ENCODE measurements around the gene TBPL2. TPM values are rescaled to one million over a fixed set of nuclear protein-coding genes. Genes with fewer than 3 reads are reported as not detected.
A peak's percentile ranks its signal among the peaks of the same experiment; 100 is the strongest.

The TBPL2 gene
- total RNA-seq, 2 donors from 2014 or later = not detected

DNA sequence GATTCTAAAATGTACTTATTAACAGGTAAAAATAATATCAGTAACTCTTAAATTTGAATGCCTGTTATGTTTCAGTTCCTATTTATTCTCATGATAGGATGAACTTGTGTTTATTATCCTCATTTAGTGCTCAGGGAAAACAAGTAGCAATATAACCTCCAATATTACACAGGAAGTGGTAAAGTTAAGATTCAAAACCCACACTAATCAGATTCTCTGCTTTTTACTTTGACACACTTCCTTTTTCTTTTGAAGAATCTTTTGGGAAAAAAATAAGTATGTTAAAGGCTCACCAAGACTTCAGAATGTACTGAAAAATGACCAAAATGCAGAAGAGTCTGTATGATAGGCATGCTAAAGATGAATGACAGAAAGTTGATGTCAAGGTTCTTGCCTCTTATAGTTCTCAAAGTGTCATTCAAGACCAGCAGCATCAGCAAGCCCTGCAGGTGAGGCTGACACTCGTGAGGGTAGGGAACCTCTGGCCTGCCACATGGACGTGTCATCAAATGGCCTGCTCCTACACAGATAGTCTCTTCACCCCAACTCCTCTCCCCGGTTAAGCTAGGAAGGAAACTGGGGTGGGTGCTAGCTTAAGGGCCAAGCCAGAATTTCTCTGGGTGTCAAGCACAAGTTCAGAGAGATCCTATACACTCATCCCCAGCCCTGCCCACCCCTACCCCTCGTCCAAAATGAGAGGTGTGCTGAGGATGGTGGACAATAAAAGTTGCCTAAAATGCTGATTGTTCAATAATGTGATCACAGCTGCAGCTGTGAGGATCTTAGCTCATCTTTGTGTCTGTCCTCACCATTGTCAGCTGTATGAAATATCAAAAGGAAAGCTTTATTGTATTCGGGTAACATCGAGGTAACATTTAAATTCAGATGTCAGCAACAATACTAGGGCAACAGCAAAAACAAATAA lies 6.3 kb downstream of the TBPL2 start:
- intact Hi-C loops (cut with DNase I) = loop anchor here (5.0 kb wide), 2 partner anchors 222 to 1048 kb away; no protein-coding TSS in a partner anchor
- no peak for DNase-seq (ENCODE audit: low spot score)
- Histone ChIP-seq H3K27me3 (replicated peaks; ENCODE audit: insufficient read depth) (no peaks in the 10 kb centered on the region), H3K27ac (no peak overlapping the region), H3K9me3 (no peaks in the 10 kb centered on the region), H3K36me3 (no peaks in the 10 kb centered on the region), H3K4me3 (no peak overlapping the region), H3K4me1 (replicated peaks) (no peaks in the 10 kb centered on the region)
- TF ChIP-seq POLR2A (IDR thresholded peaks at IDR 0.05) (no peak), POLR2AphosphoS5 (IDR thresholded peaks at IDR 0.05) (no peak)
- TF ChIP-seq, protein P1, sequence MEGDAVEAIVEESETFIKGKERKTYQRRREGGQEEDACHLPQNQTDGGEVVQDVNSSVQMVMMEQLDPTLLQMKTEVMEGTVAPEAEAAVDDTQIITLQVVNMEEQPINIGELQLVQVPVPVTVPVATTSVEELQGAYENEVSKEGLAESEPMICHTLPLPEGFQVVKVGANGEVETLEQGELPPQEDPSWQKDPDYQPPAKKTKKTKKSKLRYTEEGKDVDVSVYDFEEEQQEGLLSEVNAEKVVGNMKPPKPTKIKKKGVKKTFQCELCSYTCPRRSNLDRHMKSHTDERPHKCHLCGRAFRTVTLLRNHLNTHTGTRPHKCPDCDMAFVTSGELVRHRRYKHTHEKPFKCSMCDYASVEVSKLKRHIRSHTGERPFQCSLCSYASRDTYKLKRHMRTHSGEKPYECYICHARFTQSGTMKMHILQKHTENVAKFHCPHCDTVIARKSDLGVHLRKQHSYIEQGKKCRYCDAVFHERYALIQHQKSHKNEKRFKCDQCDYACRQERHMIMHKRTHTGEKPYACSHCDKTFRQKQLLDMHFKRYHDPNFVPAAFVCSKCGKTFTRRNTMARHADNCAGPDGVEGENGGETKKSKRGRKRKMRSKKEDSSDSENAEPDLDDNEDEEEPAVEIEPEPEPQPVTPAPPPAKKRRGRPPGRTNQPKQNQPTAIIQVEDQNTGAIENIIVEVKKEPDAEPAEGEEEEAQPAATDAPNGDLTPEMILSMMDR (IDR thresholded peaks at IDR 0.05) = no peak
- WGBS = 59% methylated on average over 6 of the region's 6 CpGs

- TF ChIP-seq POLR2A (IDR thresholded peaks at IDR 0.05) = no peak
- TF ChIP-seq POLR2AphosphoS5 (IDR thresholded peaks at IDR 0.05) = no peak
- TF ChIP-seq, protein P1 (IDR thresholded peaks at IDR 0.05) = no peak
- intact Hi-C loops (cut with DNase I) = loop anchor here (5.0 kb wide), 2 partner anchors 220 to 1050 kb away; no protein-coding TSS in a partner anchor
- no peaks in the 10 kb centered on the region for H3K27me3 ChIP-seq (replicated peaks; ENCODE audit: insufficient read depth)
- H3K27ac ChIP-seq = no peak overlapping the region
- no peaks in the 10 kb centered on the region for H3K9me3 ChIP-seq
- DNase-seq (ENCODE audit: low spot score) = no peak
- no peak overlapping the region for H3K4me3 ChIP-seq
- no peaks in the 10 kb centered on the region for H3K4me1 ChIP-seq (replicated peaks)
- 74% methylated on average over 3 of the region's 3 CpGs for WGBS
- no peaks in the 10 kb centered on the region for H3K36me3 ChIP-seq
Measured at GRCh38 chr14:55432628-55433027, 7.8 kb downstream of the TBPL2 start.

GRCh38 chr14:55430024-55430690 lies 10.3 kb downstream of the TBPL2 start:
- Histone ChIP-seq H3K36me3 (no peaks in the 10 kb centered on the region), H3K4me3 (no peak overlapping the region), H3K9me3 (no peaks in the 10 kb centered on the region), H3K27me3 (replicated peaks; ENCODE audit: insufficient read depth) (no peaks in the 10 kb centered on the region), H3K4me1 (replicated peaks) (no peaks in the 10 kb centered on the region), H3K27ac (no peak overlapping the region)
- DNase-seq (ENCODE audit: low spot score) = peak; percentile 71
- WGBS = 4% methylated on average over 1 of the region's 1 CpG
- TF ChIP-seq POLR2AphosphoS5 (IDR thresholded peaks at IDR 0.05) = peak; percentile 70
- TF ChIP-seq, protein P1 (IDR thresholded peaks at IDR 0.05) = peak in 3 of 4 experiments; percentile 36 to 65 (median 55)
- TF ChIP-seq POLR2A (IDR thresholded peaks at IDR 0.05) = no peak
- intact Hi-C loops (cut with DNase I) = loop anchor here (5.0 kb wide), 2 partner anchors 218 to 1052 kb away; no protein-coding TSS in a partner anchor

GRCh38 chr14:55427439-55427838 lies 13.0 kb downstream of the TBPL2 start:
- DNase-seq (ENCODE audit: low spot score) = no peak
- Histone ChIP-seq H3K27me3 (replicated peaks; ENCODE audit: insufficient read depth) (no peaks in the 10 kb centered on the region), H3K4me3 (no peak overlapping the region), H3K36me3 (no peaks in the 10 kb centered on the region), H3K4me1 (replicated peaks) (no peaks in the 10 kb centered on the region), H3K9me3 (no peaks in the 10 kb centered on the region), H3K27ac (no peak overlapping the region)
- 44% methylated on average over 7 of the region's 7 CpGs for WGBS
- intact Hi-C loops (cut with DNase I) = no loop called here
- TF ChIP-seq POLR2A (IDR thresholded peaks at IDR 0.05) (no peak), POLR2AphosphoS5 (IDR thresholded peaks at IDR 0.05) (no peak)
- TF ChIP-seq, protein P1 (IDR thresholded peaks at IDR 0.05) = no peak
